ENCODE data around the gene NR3C1.

Gene NR3C1

DNA sequence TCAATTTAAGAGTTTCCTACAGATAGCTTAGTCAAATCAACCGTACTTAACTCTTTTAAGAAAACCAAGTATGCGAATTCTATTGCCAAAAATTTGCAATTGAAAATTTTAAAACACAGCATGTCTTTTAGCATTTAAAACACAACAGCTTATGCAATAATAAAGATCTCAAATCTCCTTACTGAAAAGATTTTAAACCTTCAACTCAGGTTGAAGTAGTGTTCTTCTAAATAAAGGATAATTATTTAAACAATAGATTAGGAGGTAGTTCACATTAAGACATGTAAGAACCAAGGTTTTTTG, 5.5 kb downstream of the NR3C1 start:
- Histone ChIP-seq H3K4me1 (ENCODE audit: control insufficient read depth, insufficient read depth, low read depth, low read length) (peaks cover 2% of the 10 kb centered on the region), H3K79me1 (replicated peaks; ENCODE audit: low read length, poor library complexity, severe bottlenecking) (peaks cover 7% of the 10 kb centered on the region), H2BK12ac (ENCODE audit: low read length in 2 of 2) (no peak overlapping the region), H3K14ac (ENCODE audit: low read length in 2 of 2) (no peak overlapping the region), H3K27ac (ENCODE audit: low read length, poor library complexity, severe bottlenecking) (no peak overlapping the region), H4K8ac (ENCODE audit: low read length) (no peak overlapping the region), H3K4me3 (ENCODE audit: insufficient read depth in 1 of 2, low read depth in 1 of 2, low read length in 2 of 2) (peak overlapping the region in 1 of 2 experiments; percentile 89), H2BK15ac (ENCODE audit: low read depth, poor library complexity, severe bottlenecking) (no peak overlapping the region), H3K4me2 (ENCODE audit: low read length, poor library complexity, severe bottlenecking) (no peak overlapping the region), H3K4ac (ENCODE audit: low read depth in 1 of 2, low read length in 2 of 2) (no peak overlapping the region), H2BK120ac (ENCODE audit: low read depth, low read length) (no peak overlapping the region), H3K9me3 (ENCODE audit: control insufficient read depth, low read length) (no peaks in the 10 kb centered on the region), H2BK5ac (ENCODE audit: low read depth, low read length, poor library complexity, severe bottlenecking) (no peak overlapping the region), H3K23ac (ENCODE audit: low read length in 2 of 2) (no peak overlapping the region), H3K36me3 (ENCODE audit: control insufficient read depth in 1 of 2, insufficient read depth in 2 of 2, low read depth in 1 of 2, low read length in 2 of 2) (peaks cover 0 to 18% of the 10 kb centered on the region in 2 experiments), H3K18ac (ENCODE audit: low read depth in 1 of 2, low read length in 2 of 2) (no peak overlapping the region), H4K91ac (ENCODE audit: low read length) (no peak overlapping the region), H2AFZ (ENCODE audit: low read depth, low read length) (no peak overlapping the region), H3K27me3 (ENCODE audit: control insufficient read depth in 1 of 2, insufficient read depth in 1 of 2, low read length in 2 of 2) (no peaks in the 10 kb centered on the region), H3K9ac (ENCODE audit: low read length) (peak overlapping the region; percentile 95), H2AK5ac (ENCODE audit: low read length, severe bottlenecking) (no peak overlapping the region)
- WGBS = 90% methylated on average over 2 of the region's 2 CpGs
- no peak for DNase-seq

DNA sequence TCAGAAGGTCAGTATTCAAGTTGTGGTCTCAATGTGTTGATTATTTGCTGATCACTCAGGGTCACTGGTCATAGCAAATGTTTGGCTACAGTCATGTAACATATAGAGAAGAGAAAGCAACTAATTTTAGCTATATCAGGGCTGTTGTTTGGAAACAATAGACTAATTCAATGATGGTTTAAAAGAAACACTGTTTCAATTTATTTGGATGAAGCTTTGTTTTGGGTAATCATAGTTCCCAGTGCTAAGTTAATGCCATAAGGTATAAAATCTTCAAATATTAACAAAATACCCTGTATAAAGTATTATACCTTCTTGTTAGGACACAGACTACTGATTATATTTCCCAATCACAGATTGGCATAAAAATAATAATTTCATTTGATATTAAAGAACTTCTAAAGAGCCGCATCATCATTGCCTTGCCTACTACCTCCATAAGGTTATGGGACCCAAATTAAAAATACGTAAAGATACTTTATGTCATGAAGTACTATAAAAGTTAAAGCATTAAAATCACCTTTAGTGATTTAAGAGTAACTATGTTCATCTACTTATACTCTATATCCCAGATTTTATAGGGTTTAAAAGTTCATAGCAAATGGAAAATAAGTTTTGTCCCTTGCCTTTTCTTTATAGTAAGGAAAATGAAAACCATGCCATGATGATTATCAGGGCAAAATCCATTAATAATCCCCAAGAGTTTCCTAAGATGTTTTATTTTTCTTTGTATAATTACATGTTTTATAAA, 6.0 kb downstream of the NR3C1 start:
- no peak overlapping the region for H2BK12ac ChIP-seq (ENCODE audit: low read length in 2 of 2)
- WGBS = no CpG with 5 or more reads among the region's 2 CpGs
- no peak overlapping the region for H3K18ac ChIP-seq (ENCODE audit: low read depth in 1 of 2, low read length in 2 of 2)
- no peak overlapping the region for H4K91ac ChIP-seq (ENCODE audit: low read length)
- no peaks in the 10 kb centered on the region for H3K27me3 ChIP-seq (ENCODE audit: control insufficient read depth in 1 of 2, insufficient read depth in 1 of 2, low read length in 2 of 2)
- H2BK120ac ChIP-seq (ENCODE audit: low read depth, low read length) = no peak overlapping the region
- H2BK15ac ChIP-seq (ENCODE audit: low read depth, poor library complexity, severe bottlenecking) = no peak overlapping the region
- H2BK5ac ChIP-seq (ENCODE audit: low read depth, low read length, poor library complexity, severe bottlenecking) = no peak overlapping the region
- no peak overlapping the region for H2AFZ ChIP-seq (ENCODE audit: low read depth, low read length)
- peaks cover 2% of the 10 kb centered on the region for H3K4me1 ChIP-seq (ENCODE audit: control insufficient read depth, insufficient read depth, low read depth, low read length)
- no peak overlapping the region for H2AK5ac ChIP-seq (ENCODE audit: low read length, severe bottlenecking)
- H3K23ac ChIP-seq (ENCODE audit: low read length in 2 of 2) = no peak overlapping the region
- no peak for DNase-seq
- no peak overlapping the region for H3K4ac ChIP-seq (ENCODE audit: low read depth in 1 of 2, low read length in 2 of 2)
- H3K27ac ChIP-seq (ENCODE audit: low read length, poor library complexity, severe bottlenecking) = no peak overlapping the region
- H3K79me1 ChIP-seq (replicated peaks; ENCODE audit: low read length, poor library complexity, severe bottlenecking) = peaks cover 4% of the 10 kb centered on the region
- H4K8ac ChIP-seq (ENCODE audit: low read length) = no peak overlapping the region
- no peaks in the 10 kb centered on the region for H3K9me3 ChIP-seq (ENCODE audit: control insufficient read depth, low read length)
- peaks cover 0 to 18% of the 10 kb centered on the region in 2 experiments for H3K36me3 ChIP-seq (ENCODE audit: control insufficient read depth in 1 of 2, insufficient read depth in 2 of 2, low read depth in 1 of 2, low read length in 2 of 2)
- H3K4me2 ChIP-seq (ENCODE audit: low read length, poor library complexity, severe bottlenecking) = no peak overlapping the region
- no peak overlapping the region for H3K14ac ChIP-seq (ENCODE audit: low read length in 2 of 2)
- peak overlapping the region in 1 of 2 experiments; percentile 89 for H3K4me3 ChIP-seq (ENCODE audit: insufficient read depth in 1 of 2, low read depth in 1 of 2, low read length in 2 of 2)
- H3K9ac ChIP-seq (ENCODE audit: low read length) = peak overlapping the region; percentile 95

DNA sequence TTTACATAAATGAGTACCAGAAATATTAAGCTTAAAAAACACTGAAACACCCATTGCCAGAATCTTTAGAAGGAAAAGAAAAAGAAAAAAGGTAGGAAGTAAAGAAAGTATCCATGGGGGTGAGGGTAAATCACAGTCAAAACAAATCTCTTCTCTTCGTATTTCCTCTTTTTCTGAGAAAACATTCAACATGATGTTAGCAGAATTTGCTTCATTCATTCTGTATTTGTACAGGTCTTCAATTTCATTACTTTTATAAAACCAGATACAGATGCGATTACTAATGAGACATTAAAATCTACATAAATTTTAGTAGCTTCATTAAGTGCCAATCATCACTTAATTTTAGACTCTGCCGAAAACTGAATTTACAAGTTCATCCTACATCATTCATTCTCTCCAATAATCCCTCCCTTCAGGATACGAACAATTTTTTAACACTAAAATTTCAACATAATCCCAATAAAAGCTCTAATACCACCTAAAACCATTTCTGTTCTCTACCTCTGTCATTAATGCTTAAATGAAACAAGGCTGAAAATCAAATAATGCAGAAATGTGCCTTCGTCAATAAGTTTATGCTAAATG, 7.0 kb downstream of the NR3C1 start:
- Histone ChIP-seq H3K14ac (ENCODE audit: low read length in 2 of 2) (no peak overlapping the region), H3K27ac (ENCODE audit: low read length, poor library complexity, severe bottlenecking) (no peak overlapping the region), H3K27me3 (ENCODE audit: control insufficient read depth in 1 of 2, insufficient read depth in 1 of 2, low read length in 2 of 2) (no peaks in the 10 kb centered on the region), H3K79me1 (replicated peaks; ENCODE audit: low read length, poor library complexity, severe bottlenecking) (peaks cover 6% of the 10 kb centered on the region), H3K9me3 (ENCODE audit: control insufficient read depth, low read length) (no peaks in the 10 kb centered on the region), H3K23ac (ENCODE audit: low read length in 2 of 2) (no peak overlapping the region), H3K18ac (ENCODE audit: low read depth in 1 of 2, low read length in 2 of 2) (no peak overlapping the region), H2BK15ac (ENCODE audit: low read depth, poor library complexity, severe bottlenecking) (no peak overlapping the region), H2BK12ac (ENCODE audit: low read length in 2 of 2) (no peak overlapping the region), H2AFZ (ENCODE audit: low read depth, low read length) (no peak overlapping the region), H3K4me2 (ENCODE audit: low read length, poor library complexity, severe bottlenecking) (no peak overlapping the region), H2AK5ac (ENCODE audit: low read length, severe bottlenecking) (no peak overlapping the region), H3K4me1 (ENCODE audit: control insufficient read depth, insufficient read depth, low read depth, low read length) (peaks cover 2% of the 10 kb centered on the region), H2BK120ac (ENCODE audit: low read depth, low read length) (no peak overlapping the region), H3K4ac (ENCODE audit: low read depth in 1 of 2, low read length in 2 of 2) (no peak overlapping the region), H2BK5ac (ENCODE audit: low read depth, low read length, poor library complexity, severe bottlenecking) (no peak overlapping the region), H4K91ac (ENCODE audit: low read length) (no peak overlapping the region), H3K9ac (ENCODE audit: low read length) (peak overlapping the region; percentile 95), H3K36me3 (ENCODE audit: control insufficient read depth in 1 of 2, insufficient read depth in 2 of 2, low read depth in 1 of 2, low read length in 2 of 2) (peaks cover 0 to 18% of the 10 kb centered on the region in 2 experiments), H4K8ac (ENCODE audit: low read length) (no peak overlapping the region), H3K4me3 (ENCODE audit: insufficient read depth in 1 of 2, low read depth in 1 of 2, low read length in 2 of 2) (peak overlapping the region in 1 of 2 experiments; percentile 89)
- DNase-seq = no peak
- 96% methylated on average over 4 of the region's 5 CpGs for WGBS

DNA sequence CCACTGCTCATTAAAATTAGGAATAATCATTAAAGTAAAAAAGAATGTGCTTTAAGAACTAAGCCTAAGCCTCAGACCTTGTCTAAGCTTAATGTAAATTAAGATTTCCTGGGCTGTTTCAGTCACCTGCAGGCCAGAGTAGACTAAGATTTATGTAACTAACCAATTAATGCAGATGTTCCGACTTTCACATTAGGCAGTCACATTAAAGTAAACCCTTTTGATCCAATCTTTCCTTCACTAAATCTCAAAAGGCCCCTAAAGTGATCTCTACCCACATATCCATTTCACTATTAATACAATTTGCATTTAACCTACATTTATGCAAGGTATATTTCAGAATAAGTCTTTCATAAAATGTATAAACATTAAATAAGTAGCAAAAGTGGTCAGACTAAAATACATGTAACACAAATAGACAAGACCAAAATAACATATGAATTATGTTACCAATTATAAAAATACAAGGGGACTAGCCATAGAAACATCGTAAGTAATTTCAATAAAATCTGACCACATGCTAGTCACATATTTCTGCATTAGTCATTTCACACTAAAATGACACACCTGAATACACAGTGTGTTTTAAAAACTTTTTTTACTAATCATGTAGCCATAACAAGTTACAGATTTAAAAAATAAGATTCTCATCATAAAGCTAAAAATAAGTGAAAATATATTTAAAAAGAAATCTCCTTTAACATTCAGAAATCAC, 7.7 kb downstream of the NR3C1 start:
- Histone ChIP-seq H2BK5ac (ENCODE audit: low read depth, low read length, poor library complexity, severe bottlenecking) (no peak overlapping the region), H2AK5ac (ENCODE audit: low read length, severe bottlenecking) (no peak overlapping the region), H3K18ac (ENCODE audit: low read depth in 1 of 2, low read length in 2 of 2) (no peak overlapping the region), H3K14ac (ENCODE audit: low read length in 2 of 2) (no peak overlapping the region), H3K36me3 (ENCODE audit: control insufficient read depth in 1 of 2, insufficient read depth in 2 of 2, low read depth in 1 of 2, low read length in 2 of 2) (peaks cover 0 to 18% of the 10 kb centered on the region in 2 experiments), H2BK120ac (ENCODE audit: low read depth, low read length) (no peak overlapping the region), H3K23ac (ENCODE audit: low read length in 2 of 2) (no peak overlapping the region), H3K9ac (ENCODE audit: low read length) (peak overlapping the region; percentile 95), H2AFZ (ENCODE audit: low read depth, low read length) (no peak overlapping the region), H2BK15ac (ENCODE audit: low read depth, poor library complexity, severe bottlenecking) (no peak overlapping the region), H4K91ac (ENCODE audit: low read length) (no peak overlapping the region), H3K4me1 (ENCODE audit: control insufficient read depth, insufficient read depth, low read depth, low read length) (peaks cover 2% of the 10 kb centered on the region), H3K27ac (ENCODE audit: low read length, poor library complexity, severe bottlenecking) (no peak overlapping the region), H3K4me3 (ENCODE audit: insufficient read depth in 1 of 2, low read depth in 1 of 2, low read length in 2 of 2) (peak overlapping the region in 1 of 2 experiments; percentile 89), H4K8ac (ENCODE audit: low read length) (no peak overlapping the region), H3K9me3 (ENCODE audit: control insufficient read depth, low read length) (no peaks in the 10 kb centered on the region), H3K79me1 (replicated peaks; ENCODE audit: low read length, poor library complexity, severe bottlenecking) (peaks cover 6% of the 10 kb centered on the region), H3K4ac (ENCODE audit: low read depth in 1 of 2, low read length in 2 of 2) (no peak overlapping the region), H3K27me3 (ENCODE audit: control insufficient read depth in 1 of 2, insufficient read depth in 1 of 2, low read length in 2 of 2) (no peaks in the 10 kb centered on the region), H2BK12ac (ENCODE audit: low read length in 2 of 2) (no peak overlapping the region), H3K4me2 (ENCODE audit: low read length, poor library complexity, severe bottlenecking) (no peak overlapping the region)
- WGBS = 90% methylated on average over 2 of the region's 2 CpGs
- DNase-seq = no peak

Data from mesenchymal stem cell (in vitro differentiated cells and primary cell).